Activated CD4-positive, alpha-beta T cell treated with anti-CD3 and anti-CD28 coated beads, Interleukin-2, amount 10 ng/mL, durations not matched to agents 24 days and 14 days (primary cell): Measurements from ENCODE around the gene FANCC. TPM values are rescaled to one million over a fixed set of nuclear protein-coding genes. Genes with fewer than 3 reads are reported as not detected.
A peak's percentile ranks its signal among the peaks of the same experiment; 100 is the strongest.

Source experiments
- DNase-seq: peaks from one replicate; pipeline ENCODE4 v3.0.0; 2022
- H3K27ac Mint-ChIP-seq: one replicate; pipeline ENCODE4 v1.8.0; 2022; ENCODE audit warnings: mild to moderate bottlenecking, mixed read lengths
- H3K27me3 Mint-ChIP-seq: one replicate; pipeline ENCODE4 v1.8.0; 2022; ENCODE audit warnings: mixed read lengths
- H3K36me3 Mint-ChIP-seq: one replicate; pipeline ENCODE4 v1.8.0; 2022; ENCODE audit warnings: low read depth, mild to moderate bottlenecking, mixed read lengths
- H3K4me1 Mint-ChIP-seq: one replicate; pipeline ENCODE4 v1.8.0; 2021; ENCODE audit warnings: mixed read lengths
- H3K4me3 Mint-ChIP-seq: one replicate; pipeline ENCODE4 v1.8.0; 2022; ENCODE audit warnings: mild to moderate bottlenecking, moderate library complexity, mixed read lengths
- H3K9me3 Mint-ChIP-seq: one replicate; pipeline ENCODE4 v1.8.0; 2021; ENCODE audit warnings: mixed read lengths
- intact Hi-C: fragments of 100-400 bp; cut with micrococcal nuclease; formaldehyde crosslinking; loops from one replicate; pipeline ENCODE4 v1.15.1; 2023
- total RNA-seq: library from RNA; stranded (reverse); gene quantifications from 2 replicates; pipeline ENCODE4 v1.2.3, GENCODE V29; 2022

The FANCC gene
- total RNA-seq, result 16.7 and 18.0 TPM in 2 replicates

- H3K9me3 Mint-ChIP-seq, result no peaks in the 10 kb centered on the region
- peaks cover 23% of the 10 kb centered on the region for H3K27me3 Mint-ChIP-seq
These were observed at the start of gene FANCC for GRCh38 chr9:95317119-95317892. Gene FANCC, minus strand, starts transcription at chr9:95317709. Its CDS starts 68,418 bp downstream, at chr9:95249291.

GRCh38 chr9:95366731-95367325, 49.3 kb upstream of the FANCC start:
- peaks cover 29% of the 10 kb centered on the region for H3K27me3 Mint-ChIP-seq
- no peaks in the 10 kb centered on the region for H3K4me1 Mint-ChIP-seq
- intact Hi-C loops, result no loop called here
- H3K36me3 Mint-ChIP-seq, result no peaks in the 10 kb centered on the region
- no peak for DNase-seq
- H3K27ac Mint-ChIP-seq, result no peak overlapping the region
- H3K9me3 Mint-ChIP-seq, result no peaks in the 10 kb centered on the region
- H3K4me3 Mint-ChIP-seq, result no peak overlapping the region

More at GRCh38 chr9:95317119-95317892, at the start of gene FANCC:
- peak; percentile 96 for DNase-seq
- Mint-ChIP-seq H3K36me3 (peaks cover 3% of the 10 kb centered on the region), H3K4me3 (peak within 1 kb of the TSS; percentile 91), H3K4me1 (peaks cover 16% of the 10 kb centered on the region), H3K27ac (peak within 1 kb of the TSS; percentile 96)
- intact Hi-C loops, result loop anchor here (2.0 to 5.0 kb wide), 5 partner anchors 145 to 695 kb away; partner anchors contain the start of gene ERCC6L2

- Mint-ChIP-seq H3K4me1 (no peaks in the 10 kb centered on the region), H3K9me3 (no peaks in the 10 kb centered on the region), H3K27ac (no peak overlapping the region), H3K4me3 (no peak overlapping the region), H3K36me3 (no peaks in the 10 kb centered on the region), H3K27me3 (peaks cover 37% of the 10 kb centered on the region)
- no peak for DNase-seq
- intact Hi-C loops, result no loop called here
These were observed 48.3 kb upstream of the FANCC start for GRCh38 chr9:95365766-95366165.

GRCh38 chr9:95363051-95363841, 45.7 kb upstream of the FANCC start:
- intact Hi-C loops, result no loop called here
- Mint-ChIP-seq H3K27me3 (peaks cover 32% of the 10 kb centered on the region), H3K36me3 (no peaks in the 10 kb centered on the region), H3K27ac (no peak overlapping the region), H3K4me1 (no peaks in the 10 kb centered on the region), H3K4me3 (no peak overlapping the region), H3K9me3 (no peaks in the 10 kb centered on the region)
- DNase-seq, result no peak

- no peaks in the 10 kb centered on the region for H3K4me1 Mint-ChIP-seq
- intact Hi-C loops, result no loop called here
- no peaks in the 10 kb centered on the region for H3K9me3 Mint-ChIP-seq
- DNase-seq, result no peak
- no peaks in the 10 kb centered on the region for H3K36me3 Mint-ChIP-seq
- no peak overlapping the region for H3K27ac Mint-ChIP-seq
- no peak overlapping the region for H3K4me3 Mint-ChIP-seq
- peaks cover 34% of the 10 kb centered on the region for H3K27me3 Mint-ChIP-seq
These were observed 43.4 kb upstream of the FANCC start for GRCh38 chr9:95360866-95361265.

GRCh38 chr9:95357316-95357715, 39.8 kb upstream of the FANCC start:
- intact Hi-C loops, result no loop called here
- DNase-seq, result no peak
- no peaks in the 10 kb centered on the region for H3K36me3 Mint-ChIP-seq
- no peak overlapping the region for H3K27ac Mint-ChIP-seq
- no peaks in the 10 kb centered on the region for H3K9me3 Mint-ChIP-seq
- no peak overlapping the region for H3K4me3 Mint-ChIP-seq
- peaks cover 35% of the 10 kb centered on the region for H3K27me3 Mint-ChIP-seq
- H3K4me1 Mint-ChIP-seq, result no peaks in the 10 kb centered on the region

GRCh38 chr9:95355500-95355899, 38.0 kb upstream of the FANCC start:
- no peak for DNase-seq
- H3K4me3 Mint-ChIP-seq, result no peak overlapping the region
- H3K27me3 Mint-ChIP-seq, result peaks cover 37% of the 10 kb centered on the region
- no peaks in the 10 kb centered on the region for H3K36me3 Mint-ChIP-seq
- intact Hi-C loops, result no loop called here
- H3K27ac Mint-ChIP-seq, result no peak overlapping the region
- no peaks in the 10 kb centered on the region for H3K9me3 Mint-ChIP-seq
- no peaks in the 10 kb centered on the region for H3K4me1 Mint-ChIP-seq

- peaks cover 56% of the 10 kb centered on the region for H3K27me3 Mint-ChIP-seq
These were observed 33.5 kb upstream of the FANCC start for GRCh38 chr9:95351051-95351450.

GRCh38 chr9:95350266-95350665, 32.8 kb upstream of the FANCC start:
- no peaks in the 10 kb centered on the region for H3K4me1 Mint-ChIP-seq
- no peak overlapping the region for H3K27ac Mint-ChIP-seq

More at GRCh38 chr9:95351051-95351450, 33.5 kb upstream of the FANCC start:
- Mint-ChIP-seq H3K4me3 (no peak overlapping the region), H3K4me1 (no peaks in the 10 kb centered on the region), H3K36me3 (no peaks in the 10 kb centered on the region), H3K27ac (no peak overlapping the region), H3K9me3 (no peaks in the 10 kb centered on the region)
- intact Hi-C loops, result no loop called here
- no peak for DNase-seq

GRCh38 chr9:95349091-95350038, 31.9 kb upstream of the FANCC start:
- H3K27ac Mint-ChIP-seq, result no peak overlapping the region
- DNase-seq, result no peak
- intact Hi-C loops, result no loop called here
- H3K4me1 Mint-ChIP-seq, result no peaks in the 10 kb centered on the region
- H3K4me3 Mint-ChIP-seq, result peak overlapping the region; percentile 66
- no peaks in the 10 kb centered on the region for H3K9me3 Mint-ChIP-seq
- no peaks in the 10 kb centered on the region for H3K36me3 Mint-ChIP-seq
- H3K27me3 Mint-ChIP-seq, result peaks cover 45% of the 10 kb centered on the region

More at GRCh38 chr9:95350266-95350665, 32.8 kb upstream of the FANCC start:
- Mint-ChIP-seq H3K36me3 (no peaks in the 10 kb centered on the region), H3K27me3 (peaks cover 50% of the 10 kb centered on the region), H3K9me3 (no peaks in the 10 kb centered on the region), H3K4me3 (no peak overlapping the region)
- intact Hi-C loops, result no loop called here
- DNase-seq, result no peak

- intact Hi-C loops, result no loop called here
- no peak for DNase-seq
- Mint-ChIP-seq H3K4me1 (peaks cover 9% of the 10 kb centered on the region), H3K27me3 (peaks cover 41% of the 10 kb centered on the region), H3K9me3 (no peaks in the 10 kb centered on the region), H3K4me3 (no peak overlapping the region), H3K27ac (no peak overlapping the region), H3K36me3 (no peaks in the 10 kb centered on the region)
These were observed 28.5 kb upstream of the FANCC start for GRCh38 chr9:95346021-95346420.

GRCh38 chr9:95344735-95345325, 27.3 kb upstream of the FANCC start:
- Mint-ChIP-seq H3K27ac (no peak overlapping the region), H3K27me3 (peaks cover 30% of the 10 kb centered on the region), H3K9me3 (no peaks in the 10 kb centered on the region), H3K4me1 (peaks cover 9% of the 10 kb centered on the region), H3K36me3 (no peaks in the 10 kb centered on the region), H3K4me3 (no peak overlapping the region)
- intact Hi-C loops, result no loop called here
- DNase-seq, result no peak
